Gastrocnemius medialis (tissue), 4 donors: Measurements from ENCODE around the gene RACK1.

Experiments used
- CTCF ChIP-seq, 5 experiments: fragments of 450-650 bp in 3 of 5; fragments of 200-600 bp in 2 of 5; sonication (generic) in 2 of 5; IDR thresholded peaks in 4 of 5; conservative IDR thresholded peaks in 1 of 5; 1 replicate in 4 of 5; 2 replicates in 1 of 5; pipeline ENCODE4 v1.5.1; 2016 to 2019; ENCODE audit warnings: antibody characterized with exemption in 5 of 5, mild to moderate bottlenecking in 3 of 5, moderate library complexity in 3 of 5
- POLR2A ChIP-seq, 2 donors: fragments of 450-650 bp; IDR thresholded peaks; one replicate each; pipeline ENCODE4 v1.6.1; 2017; ENCODE audit warnings: antibody characterized with exemption in 2 of 2, mild to moderate bottlenecking in 2 of 2, moderate library complexity in 2 of 2

- TF ChIP-seq CTCF (IDR thresholded peaks at IDR 0.05 in 4 of 5, conservative IDR thresholded peaks at IDR 0.05 in 1 of 5), result no peak
- no peak for TF ChIP-seq POLR2A (IDR thresholded peaks at IDR 0.05)
These were observed 21.7 kb downstream of the RACK1 start for GRCh38 chr5:181221792-181222629.
